ENCODE data around the gene TRERF1.

DNA sequence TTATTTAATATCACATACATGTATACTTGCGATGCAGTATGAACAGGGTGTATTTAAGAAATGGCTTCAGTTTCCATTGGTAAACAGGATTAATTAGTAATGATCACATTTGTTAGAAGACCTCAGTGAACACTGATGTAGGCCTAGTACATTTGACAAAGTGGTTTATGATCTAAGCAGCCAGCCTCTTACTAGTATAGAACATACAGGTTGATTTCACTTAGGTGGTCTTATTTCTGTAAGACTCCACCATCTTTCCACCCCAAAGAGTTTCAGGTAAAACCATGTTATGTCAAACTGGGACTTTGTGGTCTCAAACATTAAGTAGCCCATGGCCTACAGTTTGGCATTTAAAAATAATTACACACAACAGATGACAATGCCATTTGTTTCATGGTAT lies 213.9 kb downstream of the TRERF1 start:
- TF ChIP-seq, protein P1, sequence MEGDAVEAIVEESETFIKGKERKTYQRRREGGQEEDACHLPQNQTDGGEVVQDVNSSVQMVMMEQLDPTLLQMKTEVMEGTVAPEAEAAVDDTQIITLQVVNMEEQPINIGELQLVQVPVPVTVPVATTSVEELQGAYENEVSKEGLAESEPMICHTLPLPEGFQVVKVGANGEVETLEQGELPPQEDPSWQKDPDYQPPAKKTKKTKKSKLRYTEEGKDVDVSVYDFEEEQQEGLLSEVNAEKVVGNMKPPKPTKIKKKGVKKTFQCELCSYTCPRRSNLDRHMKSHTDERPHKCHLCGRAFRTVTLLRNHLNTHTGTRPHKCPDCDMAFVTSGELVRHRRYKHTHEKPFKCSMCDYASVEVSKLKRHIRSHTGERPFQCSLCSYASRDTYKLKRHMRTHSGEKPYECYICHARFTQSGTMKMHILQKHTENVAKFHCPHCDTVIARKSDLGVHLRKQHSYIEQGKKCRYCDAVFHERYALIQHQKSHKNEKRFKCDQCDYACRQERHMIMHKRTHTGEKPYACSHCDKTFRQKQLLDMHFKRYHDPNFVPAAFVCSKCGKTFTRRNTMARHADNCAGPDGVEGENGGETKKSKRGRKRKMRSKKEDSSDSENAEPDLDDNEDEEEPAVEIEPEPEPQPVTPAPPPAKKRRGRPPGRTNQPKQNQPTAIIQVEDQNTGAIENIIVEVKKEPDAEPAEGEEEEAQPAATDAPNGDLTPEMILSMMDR (IDR thresholded peaks at IDR 0.05; ENCODE audit: low read length), result no peak
- TF ChIP-seq EZH2 (optimal IDR thresholded peaks at IDR 0.05; ENCODE audit: low read depth, low read length) (no peak), EZH2phosphoT487 (IDR thresholded peaks at IDR 0.05; ENCODE audit: low read length) (no peak)

Measured in MM.1S (cell line).